SK-N-SH (cell line): ENCODE results near the gene TTC9C. TPM values are rescaled to one million over a fixed set of nuclear protein-coding genes. Genes with fewer than 3 reads are reported as not detected.

Experiments
- CTCF ChIA-PET: fragments of 300-600, 350-600 bp; formaldehyde crosslinking; extraction: SDS; loops from one replicate; lab custom pipeline; 2021; lab: Yijun Ruan, JAX
- POLR2A ChIA-PET: fragments of 350-600 bp; sonication (Branson Sonifier 250); formaldehyde crosslinking; extraction: SDS; loops from one replicate; lab custom pipeline; 2020; ENCODE audit warnings: antibody characterized with exemption, inconsistent platforms; lab: Yijun Ruan, JAX
- DNase-seq: peaks from one replicate; pipeline ENCODE4 v3.0.0; 2012
- H2AFZ ChIP-seq: fragments of 200-600 bp; sonication (generic); 2 replicates; pipeline ENCODE4 v1.8.1; 2016; ENCODE audit warnings: antibody characterized with exemption, mild to moderate bottlenecking, low read depth
- H3F3A ChIP-seq: fragments of 200-600 bp; sonication (generic); replicated peaks from 2 replicates; pipeline ENCODE3; 2016; ENCODE audit warnings: antibody characterized with exemption, mild to moderate bottlenecking; ENCODE audit not compliant: insufficient read depth
- H3K27ac ChIP-seq, 2 experiments: fragments of 200-500 bp in 1 of 2; fragments of 200-600 bp in 1 of 2; sonication (Bioruptor generic) in 1 of 2; sonication (generic), shearing (Covaris generic) in 1 of 2; 2 replicates each; pipeline versions ENCODE4 v1.5.1 to v1.6.1; 2014 to 2016; ENCODE audit warnings: low read depth in 2 of 2, inconsistent platforms in 1 of 2, low read length in 1 of 2, mild to moderate bottlenecking in 1 of 2, mixed read lengths in 1 of 2
- H3K27me3 ChIP-seq: fragments of 200-600 bp; sonication (generic), shearing (Covaris generic); 2 replicates; pipeline ENCODE4 v1.6.1; 2016; ENCODE audit warnings: mixed run types; ENCODE audit not compliant: insufficient read depth
- H3K36me3 ChIP-seq, 2 experiments: fragments of 200-500 bp in 1 of 2; fragments of 200-600 bp in 1 of 2; sonication (Bioruptor generic) in 1 of 2; sonication (generic) in 1 of 2; replicated peaks in 1 of 2; 2 replicates each; pipeline versions ENCODE3 to v1.5.1; 2014 to 2016; ENCODE audit warnings: low read length in 1 of 2, mild to moderate bottlenecking in 1 of 2; ENCODE audit not compliant: insufficient read depth in 2 of 2, control insufficient read depth in 1 of 2
- H3K4me1 ChIP-seq, 2 experiments: fragments of 200-500 bp in 1 of 2; fragments of 200-600 bp in 1 of 2; sonication (Bioruptor generic) in 1 of 2; sonication (generic), shearing (Covaris generic) in 1 of 2; 2 replicates each; pipeline versions ENCODE4 v1.5.1 to v1.6.1; 2014 to 2016; ENCODE audit warnings: low read depth in 1 of 2, low read length in 1 of 2, mixed run types in 1 of 2; ENCODE audit not compliant: insufficient read depth in 2 of 2, control insufficient read depth in 1 of 2
- H3K4me2 ChIP-seq: fragments of 200-600 bp; sonication (generic), shearing (Covaris generic); 2 replicates; pipeline ENCODE4 v1.6.1; 2017; ENCODE audit warnings: mixed run types
- H3K4me3 ChIP-seq, 2 experiments: fragments of 200-500 bp in 1 of 2; fragments of 200-600 bp in 1 of 2; sonication (Bioruptor generic) in 1 of 2; sonication (generic), shearing (Covaris generic) in 1 of 2; 2 replicates each; pipeline versions ENCODE4 v1.5.1 to v1.8.1; 2014 to 2016; ENCODE audit warnings: low read depth in 2 of 2, inconsistent platforms in 1 of 2, low read length in 1 of 2, mild to moderate bottlenecking in 1 of 2, mixed read lengths in 1 of 2, moderate library complexity in 1 of 2
- H3K79me2 ChIP-seq: fragments of 200-600 bp; sonication (generic); 2 replicates; pipeline ENCODE4 v1.8.1; 2017; ENCODE audit warnings: mild to moderate bottlenecking; ENCODE audit not compliant: insufficient read depth
- H3K9ac ChIP-seq: fragments of 200-600 bp; sonication (generic); 2 replicates; pipeline ENCODE4 v1.6.1; 2017; ENCODE audit warnings: mixed run types
- H3K9me2 ChIP-seq: fragments of 200-600 bp; sonication (generic); 2 replicates; pipeline ENCODE4 v1.6.1; 2017; ENCODE audit warnings: mixed run types
- H3K9me3 ChIP-seq: fragments of 200-600 bp; sonication (generic); 2 replicates; pipeline ENCODE4 v1.6.1; 2017; ENCODE audit warnings: mixed run types, mild to moderate bottlenecking, moderate library complexity
- H4K20me1 ChIP-seq: fragments of 200-600 bp; sonication (generic); 2 replicates; pipeline ENCODE4 v1.6.1; 2017; ENCODE audit warnings: mild to moderate bottlenecking, mixed run types; ENCODE audit not compliant: insufficient read depth
- CHD2 ChIP-seq: fragments of 150-350 bp; IDR thresholded peaks from 2 replicates; pipeline ENCODE4 v1.6.1; 2018; ENCODE audit warnings: low read length; ENCODE audit not compliant: partially characterized antibody
- ELF1 ChIP-seq: IDR thresholded peaks from 2 replicates; pipeline ENCODE4 v1.4.0; 2012
- EP300 ChIP-seq, 2 experiments: IDR thresholded peaks; 2 replicates each; pipeline versions ENCODE4 v1.4.0 to v1.6.1; 2012; ENCODE audit warnings: borderline replicate concordance in 1 of 2, low read depth in 1 of 2, low read length in 1 of 2
- EZH2phosphoT487 ChIP-seq: fragments of 200-600 bp; sonication (generic); IDR thresholded peaks from 2 replicates; pipeline ENCODE4 v1.6.1; 2017; ENCODE audit warnings: low read depth, mixed run types, mild to moderate bottlenecking, antibody characterized with exemption, moderate library complexity, borderline replicate concordance
- FOXM1 ChIP-seq: IDR thresholded peaks from 2 replicates; pipeline ENCODE4 v1.4.0; 2012; ENCODE audit warnings: low read depth, mild to moderate bottlenecking
- IRF3 ChIP-seq: fragments of 150-350 bp; IDR thresholded peaks from 2 replicates; pipeline ENCODE4 v1.6.1; 2016; ENCODE audit warnings: mild to moderate bottlenecking, low read depth, low read length
- MAX ChIP-seq: IDR thresholded peaks from 2 replicates; pipeline ENCODE4 v1.4.0; 2012; ENCODE audit warnings: low read depth
- MEF2A ChIP-seq: IDR thresholded peaks from 2 replicates; pipeline ENCODE4 v1.4.0; 2012; ENCODE audit warnings: low read depth, borderline replicate concordance
- MXI1 ChIP-seq: IDR thresholded peaks from 2 replicates; pipeline ENCODE4 v1.6.1; 2012; ENCODE audit warnings: mild to moderate bottlenecking, low read depth, low read length, improper control_type of control experiment
- NRF1 ChIP-seq: IDR thresholded peaks from 2 replicates; pipeline ENCODE4 v1.6.1; 2012; ENCODE audit warnings: low read depth, mild to moderate bottlenecking, low read length
- PBX3 ChIP-seq: IDR thresholded peaks from 2 replicates; pipeline ENCODE4; 2012
- RAD21 ChIP-seq: IDR thresholded peaks from 2 replicates; pipeline ENCODE4 v1.6.1; 2012; ENCODE audit warnings: mild to moderate bottlenecking, low read length
- RCOR1 ChIP-seq: fragments of 150-350 bp; IDR thresholded peaks from 2 replicates; pipeline ENCODE4 v1.6.1; 2017; ENCODE audit warnings: antibody characterized with exemption, low read length
- REST ChIP-seq: IDR thresholded peaks from 2 replicates; pipeline ENCODE4 v1.6.1; 2012; ENCODE audit warnings: mild to moderate bottlenecking, low read depth, low read length, moderate library complexity
- RXRA ChIP-seq: IDR thresholded peaks from 2 replicates; pipeline ENCODE4 v1.4.0; 2012; ENCODE audit warnings: low read depth, mild to moderate bottlenecking, borderline replicate concordance
- SIN3A ChIP-seq: IDR thresholded peaks from 2 replicates; pipeline ENCODE4 v1.6.1; 2012; ENCODE audit warnings: low read depth, mild to moderate bottlenecking, low read length, moderate library complexity, borderline replicate concordance
- SMC3 ChIP-seq: IDR thresholded peaks from 2 replicates; pipeline ENCODE4 v1.6.1; 2012; ENCODE audit warnings: low read depth, low read length, improper control_type of control experiment
- TAF1 ChIP-seq: IDR thresholded peaks from 2 replicates; pipeline ENCODE4 v1.6.1; 2012; ENCODE audit warnings: low read depth, mild to moderate bottlenecking, low read length, moderate library complexity, borderline replicate concordance
- TCF12 ChIP-seq: IDR thresholded peaks from 2 replicates; pipeline ENCODE4 v1.4.0; 2012
- TEAD4 ChIP-seq: IDR thresholded peaks from 2 replicates; pipeline ENCODE4 v1.4.0; 2012; ENCODE audit warnings: mild to moderate bottlenecking, borderline replicate concordance; ENCODE audit not compliant: insufficient read depth
- WGBS: methylation state at CpG from one replicate; pipeline ENCODE4 v1.1.6; 2017; ENCODE audit warnings: low lambda C conversion rate; 5-methylcytosine and 5-hydroxymethylcytosine counted together
- polyA plus RNA-seq, 3 experiments: library from polyadenylated mRNA; depleted of rRNA; stranded (reverse); fragments of >200 nt; gene quantifications; 2 replicates each; pipeline ENCODE4 v1.2.3, GENCODE V29; 2012

Gene TTC9C
- polyA plus RNA-seq, 1 of the 3 experiments (the other 2 are of a cell fraction): 31.3 TPM

- peaks cover 59 to 68% of the 10 kb centered on the region in 2 experiments for H3K36me3 ChIP-seq
- POLR2A ChIA-PET: no interaction called here
Measured at GRCh38 chr11:62712276-62712812, 15.9 kb upstream of the TTC9C start.

GRCh38 chr11:62712861-62713260 lies 15.4 kb upstream of the TTC9C start:
- POLR2A ChIA-PET: no interaction called here
- Histone ChIP-seq H3F3A (peaks cover 68% of the 10 kb centered on the region), H4K20me1 (no peaks in the 10 kb centered on the region), H3K9me2 (no peaks in the 10 kb centered on the region), H3K79me2 (peaks cover 29% of the 10 kb centered on the region), H3K27ac (no peak overlapping the region; a peak in 1 of 4 replicates), H3K9me3 (no peaks in the 10 kb centered on the region), H3K36me3 (peaks cover 64 to 71% of the 10 kb centered on the region in 2 experiments), H2AFZ (no peak overlapping the region), H3K4me2 (no peak overlapping the region), H3K4me1 (peaks cover 15 to 21% of the 10 kb centered on the region in 2 experiments; a peak in 3 of 4 replicates), H3K4me3 (no peak overlapping the region), H3K9ac (no peak overlapping the region), H3K27me3 (no peaks in the 10 kb centered on the region)
- no peak for DNase-seq
- CTCF ChIA-PET: interaction anchor here (1.1 to 1.5 kb wide), 2 partner anchors 8 to 57 kb away, joined by 3 to 4 read pairs; no protein-coding TSS in a partner anchor
- WGBS: 92% methylated on average over 3 of the region's 3 CpGs
- TF ChIP-seq EZH2phosphoT487: no peak
- TF ChIP-seq MAX: no peak
- no peak for TF ChIP-seq TCF12
- no peak for TF ChIP-seq CHD2
- TF ChIP-seq MXI1: no peak
- TF ChIP-seq FOXM1: no peak
- TF ChIP-seq NRF1: no peak
- no peak for TF ChIP-seq EP300 (IDR thresholded peaks at IDR 0.05; ENCODE audit: borderline replicate concordance in 1 of 2, low read depth in 1 of 2, low read length in 1 of 2)
- no peak for TF ChIP-seq TEAD4
- no peak for TF ChIP-seq ELF1
- TF ChIP-seq MEF2A: no peak
- no peak for TF ChIP-seq SIN3A
- TF ChIP-seq REST: no peak
- no peak for TF ChIP-seq RXRA
- TF ChIP-seq IRF3: no peak

More at GRCh38 chr11:62712276-62712812, 15.9 kb upstream of the TTC9C start:
- Histone ChIP-seq H3K9me3 (no peaks in the 10 kb centered on the region), H3K4me3 (no peak overlapping the region), H3K79me2 (peaks cover 24% of the 10 kb centered on the region), H3K9ac (no peak overlapping the region), H3K27ac (no peak overlapping the region), H2AFZ (no peak overlapping the region), H3K9me2 (no peaks in the 10 kb centered on the region), H4K20me1 (no peaks in the 10 kb centered on the region), H3F3A (peaks cover 68% of the 10 kb centered on the region), H3K4me1 (peaks cover 15 to 26% of the 10 kb centered on the region in 2 experiments; a peak in 3 of 4 replicates), H3K4me2 (no peak overlapping the region), H3K27me3 (no peaks in the 10 kb centered on the region)
- CTCF ChIA-PET: interaction anchor here (1.5 kb wide), 1 partner anchor 57 kb away, joined by 4 read pairs; no protein-coding TSS in a partner anchor
- no peak for DNase-seq
- 92% methylated on average over 6 of the region's 6 CpGs for WGBS
- no peak for TF ChIP-seq CHD2
- no peak for TF ChIP-seq EZH2phosphoT487
- no peak for TF ChIP-seq MEF2A
- TF ChIP-seq NRF1: no peak
- TF ChIP-seq MAX: no peak
- TF ChIP-seq PBX3: no peak
- TF ChIP-seq TAF1: no peak
- no peak for TF ChIP-seq RAD21
- TF ChIP-seq SMC3: no peak
- TF ChIP-seq RCOR1: no peak
